SK-N-SH treated with all-trans-retinoic acid at 6 μM for 48 hours (cell line): Measurements from ENCODE around the gene ZWILCH.

Experiments used
- ATAC-seq: fragments of 200-7000 bp; cut with Tn5 transposase; 3 replicates; pipeline ENCODE4 v1.9.1; 2020; ENCODE audit warnings: mild to moderate bottlenecking, moderate library complexity
- ARNTL ChIP-seq: fragments of 450-650 bp; formaldehyde crosslinking; IDR thresholded peaks from 2 replicates; pipeline ENCODE4 v1.5.0; 2020; ENCODE audit warnings: low read depth, mild to moderate bottlenecking, moderate library complexity, borderline replicate concordance
- BACH2 ChIP-seq: fragments of 250-450 bp; sonication (Bioruptor Pico); IDR thresholded peaks from 2 replicates; pipeline ENCODE4 v1.9.0; 2021; ENCODE audit warnings: mild to moderate bottlenecking, borderline replicate concordance
- CREB5 ChIP-seq: fragments of 250-450 bp; sonication (Bioruptor Pico); IDR thresholded peaks from 2 replicates; pipeline ENCODE4 v1.5.1; 2020; ENCODE audit warnings: low read depth, mild to moderate bottlenecking, moderate library complexity
- CSDC2 ChIP-seq: fragments of 250-450 bp; sonication (Bioruptor Pico); IDR thresholded peaks from 2 replicates; pipeline ENCODE4 v1.5.0; 2020; ENCODE audit warnings: mild to moderate bottlenecking, moderate library complexity
- GLIS3 ChIP-seq: fragments of 250-450 bp; sonication (Bioruptor Pico); IDR thresholded peaks from 2 replicates; pipeline ENCODE4 v1.5.0; 2020; ENCODE audit warnings: mild to moderate bottlenecking, moderate library complexity
- ISL1 ChIP-seq: fragments of 250-450 bp; sonication (Bioruptor Pico); IDR thresholded peaks from 2 replicates; pipeline ENCODE4 v2.1.2; 2022; ENCODE audit warnings: mild to moderate bottlenecking, moderate library complexity
- OSR1 ChIP-seq: fragments of 250-450 bp; sonication (Bioruptor Pico); IDR thresholded peaks from 2 replicates; pipeline ENCODE4 v1.8.0; 2022; ENCODE audit warnings: moderate library complexity, mild to moderate bottlenecking, inconsistent platforms
- PATZ1 ChIP-seq: fragments of 250-450 bp; sonication (Bioruptor Pico); IDR thresholded peaks from 2 replicates; pipeline ENCODE4 v1.8.0; 2020; ENCODE audit warnings: mild to moderate bottlenecking, moderate library complexity, borderline replicate concordance
- PPARA ChIP-seq: fragments of 250-450 bp; sonication (Bioruptor Pico); IDR thresholded peaks from 2 replicates; pipeline ENCODE4 v1.5.0; 2020; ENCODE audit warnings: mild to moderate bottlenecking, borderline replicate concordance
- SNAI2 ChIP-seq: fragments of 250-450 bp; sonication (Bioruptor Pico); IDR thresholded peaks from 2 replicates; pipeline ENCODE4 v1.5.0; 2020; ENCODE audit warnings: mild to moderate bottlenecking, moderate library complexity
- TCF4 ChIP-seq: fragments of 250-450 bp; sonication (Bioruptor Pico); IDR thresholded peaks from 2 replicates; pipeline ENCODE4 v1.8.0; 2021; ENCODE audit warnings: mild to moderate bottlenecking, moderate library complexity, borderline replicate concordance
- TOX ChIP-seq: fragments of 250-450 bp; sonication (Bioruptor Pico); IDR thresholded peaks from 2 replicates; pipeline ENCODE4 v1.8.0; 2021; ENCODE audit warnings: mild to moderate bottlenecking, moderate library complexity, borderline replicate concordance
- ZC3H10 ChIP-seq: fragments of 250-450 bp; sonication (Bioruptor Pico); IDR thresholded peaks from 2 replicates; pipeline ENCODE4 v1.5.1; 2021; ENCODE audit warnings: mild to moderate bottlenecking, moderate library complexity
- ZFP3 ChIP-seq: fragments of 250-450 bp; sonication (Bioruptor Pico); IDR thresholded peaks from 2 replicates; pipeline ENCODE4 v1.5.0; 2020; ENCODE audit warnings: mild to moderate bottlenecking, moderate library complexity
- ZFP30 ChIP-seq: fragments of 450-650 bp; formaldehyde crosslinking; IDR thresholded peaks from 2 replicates; pipeline ENCODE4 v1.5.0; 2022; ENCODE audit warnings: mild to moderate bottlenecking, moderate library complexity
- ZNF565 ChIP-seq: fragments of 450-650 bp; formaldehyde crosslinking; conservative IDR thresholded peaks from 2 replicates; pipeline ENCODE4 v1.5.0; 2020; ENCODE audit warnings: low read depth, mild to moderate bottlenecking, moderate library complexity
- ZNF8 ChIP-seq: fragments of 450-650 bp; formaldehyde crosslinking; IDR thresholded peaks from 2 replicates; pipeline ENCODE4 v1.5.0; 2020; ENCODE audit warnings: mild to moderate bottlenecking, moderate library complexity
- TF ChIP-seq, protein P1 (sequence below): fragments of 250-450 bp; sonication (Bioruptor Pico); IDR thresholded peaks from 2 replicates; pipeline ENCODE4 v1.5.0; 2020; ENCODE audit warnings: mild to moderate bottlenecking, moderate library complexity
- TF ChIP-seq, protein P2 (sequence below): fragments of 250-450 bp; sonication (Bioruptor Pico); IDR thresholded peaks from 2 replicates; pipeline ENCODE4 v1.5.1; 2021; ENCODE audit warnings: mild to moderate bottlenecking, moderate library complexity
- TF ChIP-seq, protein P3 (sequence below): fragments of 250-450 bp; sonication (Bioruptor Pico); IDR thresholded peaks from 2 replicates; pipeline ENCODE4 v1.8.0; 2021; ENCODE audit warnings: low read depth, mild to moderate bottlenecking, moderate library complexity, borderline replicate concordance

Gene ZWILCH

GRCh38 chr15:66573348-66573718, 68.2 kb downstream of the ZWILCH start (continued):
- TF ChIP-seq PATZ1 (CRISPR knock-in tag) (no peak), ZC3H10 (no peak), SNAI2 (no peak), ZFP3 (CRISPR knock-in tag) (no peak)

GRCh38 chr15:66573719-66574595, 68.8 kb downstream of the ZWILCH start:
- TF ChIP-seq, protein P1, sequence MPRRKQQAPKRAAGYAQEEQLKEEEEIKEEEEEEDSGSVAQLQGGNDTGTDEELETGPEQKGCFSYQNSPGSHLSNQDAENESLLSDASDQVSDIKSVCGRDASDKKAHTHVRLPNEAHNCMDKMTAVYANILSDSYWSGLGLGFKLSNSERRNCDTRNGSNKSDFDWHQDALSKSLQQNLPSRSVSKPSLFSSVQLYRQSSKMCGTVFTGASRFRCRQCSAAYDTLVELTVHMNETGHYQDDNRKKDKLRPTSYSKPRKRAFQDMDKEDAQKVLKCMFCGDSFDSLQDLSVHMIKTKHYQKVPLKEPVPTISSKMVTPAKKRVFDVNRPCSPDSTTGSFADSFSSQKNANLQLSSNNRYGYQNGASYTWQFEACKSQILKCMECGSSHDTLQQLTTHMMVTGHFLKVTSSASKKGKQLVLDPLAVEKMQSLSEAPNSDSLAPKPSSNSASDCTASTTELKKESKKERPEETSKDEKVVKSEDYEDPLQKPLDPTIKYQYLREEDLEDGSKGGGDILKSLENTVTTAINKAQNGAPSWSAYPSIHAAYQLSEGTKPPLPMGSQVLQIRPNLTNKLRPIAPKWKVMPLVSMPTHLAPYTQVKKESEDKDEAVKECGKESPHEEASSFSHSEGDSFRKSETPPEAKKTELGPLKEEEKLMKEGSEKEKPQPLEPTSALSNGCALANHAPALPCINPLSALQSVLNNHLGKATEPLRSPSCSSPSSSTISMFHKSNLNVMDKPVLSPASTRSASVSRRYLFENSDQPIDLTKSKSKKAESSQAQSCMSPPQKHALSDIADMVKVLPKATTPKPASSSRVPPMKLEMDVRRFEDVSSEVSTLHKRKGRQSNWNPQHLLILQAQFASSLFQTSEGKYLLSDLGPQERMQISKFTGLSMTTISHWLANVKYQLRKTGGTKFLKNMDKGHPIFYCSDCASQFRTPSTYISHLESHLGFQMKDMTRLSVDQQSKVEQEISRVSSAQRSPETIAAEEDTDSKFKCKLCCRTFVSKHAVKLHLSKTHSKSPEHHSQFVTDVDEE (CRISPR knock-in tag) = no peak
- TF ChIP-seq SNAI2 (no peak), ZNF565 (CRISPR knock-in tag) (no peak), CREB5 (CRISPR knock-in tag) (no peak), GLIS3 (CRISPR knock-in tag) (no peak), ZFP30 (CRISPR knock-in tag) (no peak), CSDC2 (CRISPR knock-in tag) (no peak), ARNTL (no peak), ZNF8 (CRISPR knock-in tag) (no peak), TOX (no peak), ZC3H10 (no peak), PATZ1 (CRISPR knock-in tag) (no peak), PPARA (no peak), TCF4 (no peak), ISL1 (CRISPR knock-in tag) (no peak), OSR1 (CRISPR knock-in tag) (no peak), BACH2 (CRISPR knock-in tag) (no peak)
- TF ChIP-seq, protein P2, sequence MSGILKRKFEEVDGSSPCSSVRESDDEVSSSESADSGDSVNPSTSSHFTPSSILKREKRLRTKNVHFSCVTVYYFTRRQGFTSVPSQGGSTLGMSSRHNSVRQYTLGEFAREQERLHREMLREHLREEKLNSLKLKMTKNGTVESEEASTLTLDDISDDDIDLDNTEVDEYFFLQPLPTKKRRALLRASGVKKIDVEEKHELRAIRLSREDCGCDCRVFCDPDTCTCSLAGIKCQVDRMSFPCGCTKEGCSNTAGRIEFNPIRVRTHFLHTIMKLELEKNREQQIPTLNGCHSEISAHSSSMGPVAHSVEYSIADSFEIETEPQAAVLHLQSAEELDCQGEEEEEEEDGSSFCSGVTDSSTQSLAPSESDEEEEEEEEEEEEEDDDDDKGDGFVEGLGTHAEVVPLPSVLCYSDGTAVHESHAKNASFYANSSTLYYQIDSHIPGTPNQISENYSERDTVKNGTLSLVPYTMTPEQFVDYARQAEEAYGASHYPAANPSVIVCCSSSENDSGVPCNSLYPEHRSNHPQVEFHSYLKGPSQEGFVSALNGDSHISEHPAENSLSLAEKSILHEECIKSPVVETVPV (CRISPR knock-in tag) = no peak
- TF ChIP-seq, protein P3, sequence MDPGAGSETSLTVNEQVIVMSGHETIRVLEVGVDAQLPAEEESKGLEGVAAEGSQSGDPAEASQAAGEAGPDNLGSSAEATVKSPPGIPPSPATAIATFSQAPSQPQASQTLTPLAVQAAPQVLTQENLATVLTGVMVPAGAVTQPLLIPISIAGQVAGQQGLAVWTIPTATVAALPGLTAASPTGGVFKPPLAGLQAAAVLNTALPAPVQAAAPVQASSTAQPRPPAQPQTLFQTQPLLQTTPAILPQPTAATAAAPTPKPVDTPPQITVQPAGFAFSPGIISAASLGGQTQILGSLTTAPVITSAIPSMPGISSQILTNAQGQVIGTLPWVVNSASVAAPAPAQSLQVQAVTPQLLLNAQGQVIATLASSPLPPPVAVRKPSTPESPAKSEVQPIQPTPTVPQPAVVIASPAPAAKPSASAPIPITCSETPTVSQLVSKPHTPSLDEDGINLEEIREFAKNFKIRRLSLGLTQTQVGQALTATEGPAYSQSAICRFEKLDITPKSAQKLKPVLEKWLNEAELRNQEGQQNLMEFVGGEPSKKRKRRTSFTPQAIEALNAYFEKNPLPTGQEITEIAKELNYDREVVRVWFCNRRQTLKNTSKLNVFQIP (CRISPR knock-in tag) = no peak
- ATAC-seq = peak; percentile 48
